GM12878 (cell line): Measurements from ENCODE around the gene SLC35E3. TPM values are rescaled to one million over a fixed set of nuclear protein-coding genes. Genes with fewer than 3 reads are reported as not detected.

Source experiments
- ATAC-seq: fragments of 200-7000 bp; cut with Tn5 transposase; 3 replicates; pipeline ENCODE4 v1.9.1; 2020; ENCODE audit warnings: mild to moderate bottlenecking, moderate library complexity
- BruUV-seq: library from RNA; stranded (reverse); fragments of 400-500 nt; replicated peaks from 2 replicates; lab custom pipeline; 2021; lab: Mats Ljungman, UMichigan
- CTCF ChIA-PET: fragments of 300-600 bp; sonication (Branson Sonifier 250); formaldehyde crosslinking; extraction: SDS; loops from one replicate; lab custom pipeline; 2021; ENCODE audit warnings: inconsistent platforms; lab: Yijun Ruan, JAX
- POLR2A ChIA-PET: fragments of 350-600 bp; formaldehyde crosslinking; extraction: SDS; loops from one replicate; lab custom pipeline; 2021; ENCODE audit warnings: inconsistent platforms; lab: Charles Lee
- RAD21 ChIA-PET: fragments of 300-600 bp; sonication (Branson Sonifier 250); formaldehyde crosslinking; loops from one replicate; lab custom pipeline; 2023; ENCODE audit warnings: antibody characterized with exemption; ENCODE audit not compliant: unreplicated experiment; lab: Charles Lee
- SMC1A ChIA-PET: fragments of 300-600 bp; sonication (Branson Sonifier 250); formaldehyde crosslinking; loops from one replicate; lab custom pipeline; 2023; ENCODE audit not compliant: unreplicated experiment, uncharacterized antibody; lab: Charles Lee
- DNase-seq: peaks from one replicate; pipeline ENCODE4 v3.0.0-alpha.2; 2011; ENCODE audit warnings: low read depth, low spot score
- FAIRE-seq: peaks from 3 replicates; lab custom pipeline; 2011; peaks lifted over from hg19 to GRCh38; lab: Jason Lieb, UNC
- H2AFZ ChIP-seq: 2 replicates; pipeline ENCODE4 v1.6.0; 2011; ENCODE audit warnings: low read depth, low read length, control low read depth; ENCODE audit not compliant: control insufficient read depth
- H3K27ac ChIP-seq: 2 replicates; pipeline ENCODE4 v1.5.1; 2011; ENCODE audit warnings: control low read depth; ENCODE audit not compliant: control insufficient read depth, insufficient read depth
- H3K27me3 ChIP-seq, 2 experiments: replicated peaks in 1 of 2; 2 replicates each; pipeline versions ENCODE4 v1.6.0 to v1.6.1; 2011; ENCODE audit warnings: low read length in 1 of 2; ENCODE audit not compliant: control insufficient read depth in 2 of 2, insufficient read depth in 2 of 2
- H3K36me3 ChIP-seq, 2 experiments: 2 replicates each; pipeline ENCODE4 v1.5.1; 2011; ENCODE audit warnings: low read length in 1 of 2; ENCODE audit not compliant: control insufficient read depth in 2 of 2, insufficient read depth in 2 of 2
- H3K4me1 ChIP-seq: 2 replicates; pipeline ENCODE4 v1.6.1; 2011; ENCODE audit warnings: mild to moderate bottlenecking, low read length, moderate library complexity, mixed read lengths; ENCODE audit not compliant: control insufficient read depth, insufficient read depth
- H3K4me2 ChIP-seq: 2 replicates; pipeline ENCODE4 v1.6.0; 2011; ENCODE audit warnings: control low read depth; ENCODE audit not compliant: control insufficient read depth, insufficient read depth
- H3K4me3 ChIP-seq: fragments of 200-600 bp; sonication (generic); 2 replicates; pipeline ENCODE4 v1.5.1; 2016
- H3K79me2 ChIP-seq: 2 replicates; pipeline ENCODE4 v1.6.0; 2011; ENCODE audit warnings: low read length; ENCODE audit not compliant: control insufficient read depth, insufficient read depth
- H3K9ac ChIP-seq: 2 replicates; pipeline ENCODE4 v1.8.0; 2011; ENCODE audit warnings: low read length, control low read depth, mixed read lengths; ENCODE audit not compliant: control insufficient read depth, insufficient read depth
- H3K9me3 ChIP-seq: replicated peaks from 3 replicates; pipeline ENCODE4 v1.5.1; 2011; ENCODE audit warnings: mild to moderate bottlenecking, low read length; ENCODE audit not compliant: control insufficient read depth, insufficient read depth
- H4K20me1 ChIP-seq: 2 replicates; pipeline ENCODE4 v1.6.0; 2011; ENCODE audit not compliant: control insufficient read depth, insufficient read depth
- BACH1 ChIP-seq: fragments of 450-650 bp; IDR thresholded peaks from 2 replicates; pipeline ENCODE4 v1.6.1; 2017; ENCODE audit warnings: mild to moderate bottlenecking, borderline replicate concordance
- BCLAF1 ChIP-seq: fragments of 450-650 bp; IDR thresholded peaks from 2 replicates; pipeline ENCODE4 v1.6.1; 2017; ENCODE audit warnings: antibody characterized with exemption, mild to moderate bottlenecking, moderate library complexity
- BHLHE40 ChIP-seq, 2 experiments: fragments of 450-650 bp in 1 of 2; IDR thresholded peaks; 2 replicates each; pipeline ENCODE4 v1.6.1; 2011 to 2017; ENCODE audit warnings: low read depth in 2 of 2, borderline replicate concordance in 1 of 2, improper control_type of control experiment in 1 of 2, low read length in 1 of 2, mild to moderate bottlenecking in 1 of 2
- E2F4 ChIP-seq: IDR thresholded peaks from 2 replicates; pipeline ENCODE4 v1.6.1; 2012; ENCODE audit warnings: low read depth, low read length, improper control_type of control experiment
- EED ChIP-seq: sonication (generic); IDR thresholded peaks from 2 replicates; pipeline ENCODE4 v1.6.1; 2016; ENCODE audit warnings: antibody characterized with exemption, low read depth
- IRF4 ChIP-seq: IDR thresholded peaks from 2 replicates; pipeline ENCODE4 v1.6.1; 2011; ENCODE audit warnings: low read depth, low read length
- IRF5 ChIP-seq: fragments of 450-650 bp; IDR thresholded peaks from 2 replicates; pipeline ENCODE4 v1.6.1; 2017; ENCODE audit warnings: borderline replicate concordance
- MTA3 ChIP-seq: IDR thresholded peaks from 2 replicates; pipeline ENCODE4 v1.6.1; 2012; ENCODE audit warnings: low read length, inconsistent platforms, borderline replicate concordance
- NFYB ChIP-seq: IDR thresholded peaks from 2 replicates; pipeline ENCODE4 v1.6.1; 2011; ENCODE audit warnings: low read depth, mild to moderate bottlenecking, low read length, improper control_type of control experiment, moderate library complexity; ENCODE audit not compliant: insufficient read depth
- PAX8 ChIP-seq: fragments of 450-650 bp; IDR thresholded peaks from 2 replicates; pipeline ENCODE4 v1.6.1; 2017; ENCODE audit warnings: mild to moderate bottlenecking, moderate library complexity
- POLR2AphosphoS2 ChIP-seq: IDR thresholded peaks from 2 replicates; pipeline ENCODE4 v1.6.1; 2011; ENCODE audit warnings: low read depth, mild to moderate bottlenecking, low read length, improper control_type of control experiment, moderate library complexity
- SRF ChIP-seq, 2 experiments: IDR thresholded peaks; 2 replicates each; pipeline ENCODE4 v1.6.1; 2011; ENCODE audit warnings: low read depth in 2 of 2, low read length in 2 of 2, mild to moderate bottlenecking in 1 of 2, moderate library complexity in 1 of 2
- ZNF384 ChIP-seq: IDR thresholded peaks from 2 replicates; pipeline ENCODE4 v1.6.1; 2012; ENCODE audit warnings: low read depth, mild to moderate bottlenecking, low read length, improper control_type of control experiment, borderline replicate concordance
- WGBS: methylation state at CpG from one replicate; pipeline ENCODE4 v1.1.6; 2016; ENCODE audit warnings: low lambda C conversion rate; ENCODE audit not compliant: insufficient replicate concordance, insufficient coverage; ENCODE audit errors: missing lambda C conversion rate; 5-methylcytosine and 5-hydroxymethylcytosine counted together
- in situ Hi-C: fragments of 300-500 bp; cut with MboI; formaldehyde crosslinking; loops from 9 replicates; pipeline ENCODE4 v1.14.3; 2018; ENCODE audit warnings: mixed read lengths
- intact Hi-C: fragments of 100-400 bp; cut with micrococcal nuclease; formaldehyde crosslinking; loops from one replicate; pipeline ENCODE4 v1.14.2; 2022; ENCODE audit not compliant: unreplicated experiment
- polyA plus RNA-seq, 11 experiments: library from polyadenylated mRNA; depleted of rRNA in 4 of 11; unstranded in 6 of 11; stranded (reverse) in 5 of 11; fragments of >200 nt; fragmentation: Nextera tagmentation in 4 of 11; fragmentation: Illumina TruSeq in 1 of 11; extraction: Ambion mirVana in 4 of 11; extraction: Trizol in 1 of 11; gene quantifications; 1 replicate in 1 of 11; 2 replicates in 10 of 11; pipeline versions ENCODE4 v1.2.1 to v1.2.3, GENCODE V29; 2011 to 2016; ENCODE audit warnings: inconsistent platforms in 2 of 11, missing spikeins in 2 of 11, low read depth in 1 of 11
- total RNA-seq, 4 experiments: library from RNA; depleted of rRNA in 3 of 4; stranded (reverse); fragments of >200 nt in 3 of 4; fragmentation: Illumina TruSeq in 1 of 4; extraction: Trizol in 1 of 4; gene quantifications; 2 replicates each; pipeline versions ENCODE4 v1.2.1 to v1.2.3, GENCODE V29; 2013 to 2021

Gene SLC35E3
- total and polyA plus RNA-seq, 10 of the 15 experiments (the other 5 are each of a cell fraction or from before 2014, with no cell fraction given): 3.6 to 19.8 (median 6.1) TPM

- TF ChIP-seq E2F4 (no peak), EED (no peak), IRF4 (no peak), NFYB (no peak), ZNF384 (no peak), SRF (IDR thresholded peaks at IDR 0.05; ENCODE audit: low read depth in 2 of 2, low read length in 2 of 2) (no peak), MTA3 (no peak), IRF5 (no peak)
- TF ChIP-seq, all 136 proteins: peak for 0
Measured at GRCh38 chr12:68784015-68784414, 38.0 kb downstream of the SLC35E3 start (continued).

GRCh38 chr12:68785358-68785757, 39.4 kb downstream of the SLC35E3 start:
- no peaks in the 10 kb centered on the region for H3K27me3 ChIP-seq
- in situ Hi-C loops: no loop called here
- H2AFZ ChIP-seq: no peak overlapping the region
- H3K9me3 ChIP-seq: no peaks in the 10 kb centered on the region; the same call in 2 of the 3 replicates
- ChIA-PET CTCF (interaction anchor here (1.2 to 1.3 kb wide), 2 partner anchors 12 to 35 kb away, joined by 3 read pairs; no protein-coding TSS in a partner anchor), SMC1A (interaction anchor here (0.8 to 1.1 kb wide), 3 partner anchors 15 to 33 kb away, joined by 3 to 5 read pairs (median 3); no protein-coding TSS in a partner anchor), RAD21 (interaction anchor here (1.1 to 1.3 kb wide), 2 partner anchors 23 to 112 kb away, joined by 3 to 4 read pairs; partner anchors contain the start of gene MDM2), POLR2A (interaction anchor here (1.0 kb wide), 1 partner anchor 22 kb away, joined by 4 read pairs; the partner anchor contains the start of gene MDM2)
- H3K4me2 ChIP-seq: no peak overlapping the region
- no peak overlapping the region for H3K4me3 ChIP-seq
- no peaks in the 10 kb centered on the region for H4K20me1 ChIP-seq
- DNase-seq (no peak), ATAC-seq (no peak), FAIRE-seq (no peak)
- H3K79me2 ChIP-seq: no peaks in the 10 kb centered on the region
- H3K4me1 ChIP-seq: no peaks in the 10 kb centered on the region; the same call in 1 of the 2 replicates
- no peak overlapping the region for H3K9ac ChIP-seq
- H3K36me3 ChIP-seq: no peaks in the 10 kb centered on the region
- 76% methylated on average over 2 of the region's 2 CpGs for WGBS
- H3K27ac ChIP-seq: no peak overlapping the region
- BruUV-seq: no TSS peak
- intact Hi-C loops: no loop called here
- TF ChIP-seq POLR2AphosphoS2 (no peak), BCLAF1 (no peak), PAX8 (no peak), BHLHE40 (IDR thresholded peaks at IDR 0.05; ENCODE audit: borderline replicate concordance in 1 of 2, low read depth in 2 of 2, low read length in 1 of 2) (no peak), MTA3 (no peak), BACH1 (no peak)
